GM18868 (cell line): ENCODE data around the gene CNNM2.
"Not testable (repeated sequence)": the region's sequence is repeated elsewhere in the genome, so short reads cannot be mapped to it uniquely, and the experiment has no call there.

Source experiments
- ATAC-seq: cut with Tn5 transposase; IDR thresholded peaks from one replicate; pipeline ENCODE4 v1.9.1; 2021; ENCODE audit warnings: mild to moderate bottlenecking, moderate library complexity; ENCODE audit not compliant: unreplicated experiment

CNNM2 gene

DNA sequence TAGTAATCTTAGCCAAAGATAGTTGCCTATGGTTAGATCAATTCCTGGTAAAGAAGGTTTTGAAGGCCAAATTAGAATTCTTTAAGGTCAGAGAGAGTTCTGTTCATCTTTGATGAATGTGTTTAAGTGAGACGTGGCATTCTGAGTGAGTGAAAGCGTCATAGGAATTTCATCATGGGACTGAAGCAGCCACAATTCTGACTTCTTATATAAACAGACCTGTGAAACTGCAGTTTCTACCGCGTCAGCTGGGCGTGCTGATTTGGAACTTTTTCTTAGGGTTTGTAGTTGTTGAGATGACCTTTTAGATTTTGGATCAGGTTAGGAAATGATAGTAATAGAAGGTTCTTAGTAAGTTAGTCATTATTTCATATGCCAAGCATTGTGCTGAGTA, 103.8 kb downstream of the CNNM2 start:
- no peak for ATAC-seq

DNA sequence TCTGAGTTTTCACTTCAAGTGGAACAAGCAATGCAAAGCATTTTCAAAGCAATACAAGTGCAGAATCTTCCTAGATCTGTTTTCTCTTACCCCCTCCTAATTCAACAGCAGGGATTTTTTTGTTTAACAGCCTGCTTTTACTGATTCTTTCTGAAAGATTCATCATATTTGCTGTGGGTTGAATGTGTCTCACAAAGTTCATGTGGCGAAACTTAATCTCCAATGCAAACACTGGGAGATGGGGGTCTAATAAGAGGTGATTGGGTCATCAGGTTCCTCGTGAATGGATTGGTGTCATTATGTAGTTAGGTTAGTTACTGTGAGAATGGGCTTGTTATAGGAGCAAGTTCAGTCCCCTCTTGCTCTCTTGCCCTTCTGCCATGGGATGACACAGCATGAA, 107.6 kb downstream of the CNNM2 start:
- ATAC-seq, result no peak

DNA sequence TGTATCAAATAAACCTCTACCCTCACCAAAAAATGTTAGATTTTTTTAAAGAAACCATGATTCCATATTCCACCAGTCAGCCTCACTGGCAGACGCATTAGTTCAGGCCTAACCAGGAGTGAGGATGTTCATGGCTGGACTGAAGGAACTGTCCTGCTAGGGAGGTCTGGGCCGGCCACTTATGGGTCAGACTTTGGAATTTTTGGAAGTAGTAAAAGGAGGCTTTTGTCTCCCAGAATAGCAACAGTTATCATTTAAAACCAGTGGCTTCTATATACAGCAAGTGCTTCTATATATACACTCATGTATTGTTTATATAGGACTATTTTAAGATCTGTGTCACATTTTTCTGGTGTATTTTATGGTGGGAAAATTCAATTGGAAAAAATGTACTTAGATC, 120.5 kb downstream of the CNNM2 start:
- no peak for ATAC-seq

DNA sequence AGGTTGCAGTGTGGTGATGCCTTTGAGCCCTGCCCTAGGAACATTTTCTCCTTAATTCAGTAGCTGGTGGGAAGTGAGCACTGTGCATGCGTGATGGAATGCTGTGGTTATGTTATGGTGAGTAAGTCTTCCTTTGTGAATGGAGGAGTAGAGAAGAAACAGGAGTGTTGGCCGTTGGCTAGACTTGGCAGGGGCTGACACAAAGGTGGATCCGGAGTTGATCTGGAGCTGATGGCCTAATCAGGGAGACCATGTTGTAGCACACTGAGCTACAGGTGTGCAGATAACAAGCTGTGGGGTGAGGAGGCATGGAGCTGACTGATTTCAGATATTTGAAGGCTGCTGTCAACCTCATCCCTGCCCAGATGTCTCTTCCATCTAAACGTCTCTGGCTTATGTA, 122.3 kb downstream of the CNNM2 start:
- ATAC-seq, result no peak

DNA sequence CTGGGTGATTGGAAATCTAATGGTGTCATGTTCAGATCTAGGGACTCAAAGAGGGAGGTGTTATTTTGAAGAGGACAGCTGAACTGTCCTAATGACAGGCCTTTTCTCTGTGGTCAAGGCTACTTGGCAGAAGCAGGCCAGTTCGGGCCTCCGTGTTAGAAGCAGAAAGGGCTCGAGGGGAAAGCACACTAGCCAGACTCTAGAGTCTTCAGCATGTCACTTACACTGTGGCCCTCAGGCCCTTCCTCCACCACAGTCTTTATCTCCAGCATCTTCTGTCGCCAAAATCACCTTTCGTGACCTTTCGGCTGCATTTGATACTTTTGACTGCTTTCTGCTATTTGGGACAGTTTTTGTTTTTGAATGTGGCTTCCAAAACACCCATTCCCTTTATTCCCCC, 123.3 kb downstream of the CNNM2 start:
- ATAC-seq, result no peak

DNA sequence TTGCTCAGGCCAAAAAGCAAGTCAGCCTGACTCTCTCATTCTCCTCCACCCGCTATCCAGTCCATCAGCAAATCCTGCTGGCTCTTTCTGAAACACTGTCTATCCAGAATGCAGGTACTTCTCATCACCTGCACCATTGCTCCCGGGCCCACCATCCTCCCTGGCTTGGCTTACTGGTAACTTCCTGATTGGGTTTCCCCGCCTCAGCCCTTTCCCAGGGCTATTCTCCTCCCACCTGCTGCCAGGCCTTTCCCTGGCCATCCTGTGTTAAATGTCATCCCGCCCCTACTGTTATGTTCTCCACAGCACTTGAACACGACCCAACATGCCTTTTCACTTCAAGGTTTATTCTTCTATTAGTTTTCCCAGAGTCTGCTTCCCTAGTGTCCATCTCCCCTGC, 124.0 kb downstream of the CNNM2 start:
- ATAC-seq, result no peak

DNA sequence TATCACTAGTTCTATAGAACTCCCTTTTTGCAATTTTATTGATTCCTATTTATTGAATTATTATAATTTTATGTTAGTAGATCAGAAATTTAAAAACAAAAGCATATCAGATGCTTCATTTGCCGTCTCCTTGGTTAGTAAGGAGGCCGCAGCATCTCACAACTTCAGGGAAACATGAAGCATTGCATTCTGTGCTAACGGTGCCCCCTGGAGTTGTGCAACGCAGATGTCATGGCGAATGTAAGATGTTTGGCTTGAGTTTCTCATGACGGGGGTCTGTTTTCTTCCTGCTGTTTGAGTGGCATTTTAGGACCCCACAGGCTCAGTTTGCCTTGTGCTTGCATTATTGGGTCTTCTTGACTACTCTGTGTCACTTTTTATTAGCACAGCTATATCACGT, 124.8 kb downstream of the CNNM2 start:
- ATAC-seq, result no peak

DNA sequence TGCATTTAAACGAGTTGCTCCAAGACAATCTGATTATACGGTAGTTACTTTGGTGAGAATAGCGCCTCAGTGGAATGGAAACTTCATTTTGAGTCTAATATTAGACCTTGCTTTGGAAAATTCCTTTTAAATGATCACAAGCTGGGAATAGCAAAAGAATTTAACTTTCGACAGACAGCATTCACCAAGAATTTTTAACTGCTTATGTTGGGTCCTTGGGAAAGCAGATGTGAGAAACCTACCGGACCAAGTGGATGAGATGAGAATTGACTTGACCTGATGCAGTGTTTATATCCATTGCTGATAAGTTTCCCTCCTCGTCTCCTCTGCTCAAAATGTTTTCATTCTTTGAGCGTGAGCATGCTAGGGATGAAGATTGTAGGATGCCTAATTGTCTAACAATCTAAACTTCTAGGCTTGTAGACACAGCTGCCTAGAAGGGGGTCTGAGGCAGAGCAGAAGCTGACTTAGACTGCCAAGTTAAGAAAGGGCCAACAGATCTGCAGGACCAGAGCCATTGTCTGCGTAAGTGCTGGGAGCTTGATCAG, 126.9 kb downstream of the CNNM2 start:
- ATAC-seq, result no peak

DNA sequence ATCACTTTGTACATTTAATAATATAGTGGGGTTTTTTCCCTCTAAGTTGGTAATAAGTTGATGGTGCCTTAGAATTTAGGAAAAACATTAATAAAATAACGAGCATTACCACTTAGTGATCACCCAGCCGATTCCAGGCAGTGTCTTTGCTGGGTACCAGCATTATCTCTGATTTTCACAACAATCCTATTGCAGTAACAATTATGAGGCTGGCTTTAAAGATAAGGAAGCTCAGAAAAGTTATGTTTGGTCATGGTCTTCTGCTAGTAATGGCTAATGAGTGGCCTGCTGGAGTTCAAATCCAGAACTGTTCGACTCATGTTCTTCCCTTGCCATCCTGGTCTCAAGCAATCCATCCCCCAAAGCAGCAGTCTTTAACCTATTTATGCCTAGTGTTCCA, 127.9 kb downstream of the CNNM2 start:
- ATAC-seq, result no peak

DNA sequence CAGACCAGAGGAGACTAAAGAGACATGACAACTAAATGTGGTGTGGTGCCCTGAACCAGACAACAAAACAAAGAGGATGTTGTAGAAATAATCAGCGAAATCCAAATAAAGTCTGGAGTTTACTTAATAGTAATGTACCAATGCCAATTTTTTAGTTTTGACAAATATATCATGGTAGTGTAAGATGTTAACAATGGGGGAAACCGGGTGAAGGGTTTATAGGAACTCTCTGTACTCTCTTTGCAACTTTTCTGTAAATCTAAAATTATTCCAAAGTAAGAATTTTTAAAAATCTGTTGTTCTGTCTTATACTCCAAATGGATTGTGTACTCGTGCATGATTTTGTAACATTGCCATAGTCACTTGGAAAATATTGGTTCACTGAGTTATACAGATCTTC, 129.3 kb downstream of the CNNM2 start:
- no peak for ATAC-seq

DNA sequence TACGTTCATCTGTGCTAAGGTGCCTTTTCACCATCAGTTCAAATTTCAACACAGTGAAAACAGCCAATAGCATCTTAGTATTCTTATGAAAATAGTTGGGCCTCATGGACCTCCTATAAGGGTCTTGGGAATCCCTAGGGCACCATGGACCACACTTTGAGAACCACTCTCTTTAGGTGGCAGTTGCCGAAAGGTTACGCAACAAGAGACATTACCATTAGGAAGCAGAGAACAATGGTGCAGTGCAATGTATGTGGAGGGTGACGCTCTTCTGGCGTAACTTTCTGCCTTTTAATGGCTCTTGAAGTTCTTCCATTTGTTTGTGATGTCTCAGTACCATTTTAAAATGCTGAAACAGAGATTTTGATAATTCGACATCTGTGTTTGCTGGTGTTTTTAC, 131.1 kb downstream of the CNNM2 start:
- no peak for ATAC-seq

DNA sequence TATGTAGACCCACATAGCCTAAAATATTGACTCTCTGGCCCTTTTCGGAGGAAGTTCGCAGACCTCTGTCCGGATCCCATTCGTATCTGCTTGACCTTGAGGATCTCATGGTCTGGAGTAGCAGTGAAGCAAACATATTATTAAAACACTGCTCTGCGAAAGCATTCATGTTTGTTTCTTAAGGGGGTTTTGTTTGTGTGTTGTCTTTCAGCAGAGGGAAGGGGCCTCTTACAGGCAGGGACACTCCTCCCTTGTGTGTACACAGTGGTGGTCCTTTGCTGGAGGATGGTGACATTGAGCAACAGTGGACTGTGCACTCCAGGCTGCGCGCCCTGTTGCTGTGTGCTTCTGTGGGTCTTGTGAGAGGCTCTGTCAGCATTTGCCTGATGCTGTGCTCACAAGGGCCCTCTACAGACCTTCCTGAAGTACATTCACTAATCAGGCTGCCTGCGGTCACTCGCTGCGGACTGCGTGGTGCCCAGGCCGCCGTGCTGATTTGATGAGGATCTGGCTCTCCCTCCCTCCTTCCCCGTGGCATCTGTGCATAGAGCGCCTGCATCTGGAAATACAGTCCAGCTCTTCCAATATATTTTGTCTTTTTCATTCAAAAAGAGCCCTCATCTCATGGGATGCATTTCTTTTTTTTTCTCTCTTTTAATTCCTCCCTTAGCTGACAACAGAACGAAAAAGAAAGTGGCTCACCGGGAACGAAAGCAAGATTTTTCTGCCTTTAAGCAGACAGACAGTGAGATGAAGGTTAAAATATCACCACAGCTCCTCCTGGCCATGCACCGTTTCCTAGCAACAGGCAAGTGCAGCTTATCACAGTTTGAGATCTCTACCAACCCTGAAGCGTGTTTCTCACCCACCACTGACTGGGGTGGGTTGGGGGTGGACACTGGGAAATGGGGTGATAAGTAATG, 135.8 kb downstream of the CNNM2 start:
- ATAC-seq, result peak; percentile 78

DNA sequence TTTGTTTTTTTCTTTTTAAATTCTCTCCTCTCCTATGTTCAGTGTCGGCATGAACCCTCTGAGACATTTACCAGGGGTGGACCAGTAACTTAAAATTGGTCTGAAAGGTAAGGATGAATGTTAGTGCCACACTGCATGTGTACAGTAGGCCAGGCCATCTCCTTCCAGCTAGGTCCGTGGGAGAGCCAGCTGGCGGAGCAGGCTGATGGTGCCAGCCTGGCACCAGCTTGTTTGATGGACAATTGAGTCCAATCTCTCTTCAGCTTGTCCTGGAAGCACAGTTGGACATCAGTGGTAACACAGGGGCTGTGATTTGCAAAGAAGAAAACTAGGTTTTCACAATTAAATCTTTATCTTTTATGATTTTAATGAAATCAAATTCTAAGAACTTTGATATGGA, 136.5 kb downstream of the CNNM2 start:
- ATAC-seq, result no peak

DNA sequence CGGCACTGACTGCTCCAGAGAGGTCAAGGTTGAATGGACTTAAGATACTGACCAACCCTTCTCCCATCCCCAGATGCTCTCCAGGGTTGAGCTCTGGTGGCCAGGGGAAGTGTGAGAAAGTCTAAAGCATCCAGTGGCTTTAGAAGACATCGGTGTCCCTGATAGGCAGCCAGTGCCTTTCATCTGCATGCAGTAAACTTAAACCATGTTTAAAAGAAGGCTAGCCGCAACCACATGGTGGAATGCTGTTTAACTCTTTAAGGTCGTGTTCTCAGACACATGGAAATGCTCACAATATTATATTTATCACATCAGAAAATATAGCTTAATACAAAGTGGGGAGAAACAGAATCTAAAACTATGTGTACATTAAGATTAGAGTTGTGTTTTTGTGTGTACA, 137.0 kb downstream of the CNNM2 start:
- ATAC-seq, result no peak

DNA sequence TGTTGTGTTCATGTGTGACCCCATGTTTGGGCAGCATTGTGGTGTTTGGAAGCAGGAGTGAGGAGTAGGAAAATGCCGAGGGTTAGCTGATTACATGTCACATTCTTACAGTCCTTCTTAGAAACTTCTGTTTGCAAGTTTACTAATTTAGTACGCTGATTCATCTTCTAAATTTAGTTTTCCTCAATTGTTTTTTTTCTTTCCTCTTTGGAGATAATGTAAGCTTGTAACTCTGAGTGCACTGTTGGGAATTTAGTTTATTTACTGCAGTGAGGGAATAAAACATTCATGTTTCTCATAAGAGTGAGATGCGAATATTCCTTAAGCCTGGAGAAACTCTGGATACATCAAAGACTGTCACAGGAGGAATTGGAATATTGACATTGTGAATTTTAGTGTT, 139.9 kb downstream of the CNNM2 start:
- no peak for ATAC-seq

DNA sequence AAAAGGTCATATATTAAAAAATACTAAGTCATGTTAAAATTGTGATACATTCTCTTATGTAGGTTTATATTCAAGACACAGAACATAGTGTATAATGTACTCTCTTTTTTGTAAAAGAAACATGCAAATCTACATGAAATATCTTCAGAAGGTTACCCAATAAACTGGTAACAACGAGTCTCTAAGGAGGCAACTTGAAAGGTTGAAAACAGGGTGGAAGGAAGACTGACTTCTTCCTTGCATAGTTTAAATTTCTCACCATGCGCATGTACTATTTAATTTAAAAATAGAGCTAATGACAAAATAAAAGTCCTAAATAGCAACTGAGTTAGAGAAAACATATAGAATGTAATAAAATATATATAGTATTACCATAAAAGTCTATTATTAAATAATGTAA, 142.5 kb downstream of the CNNM2 start:
- no peak for ATAC-seq

DNA sequence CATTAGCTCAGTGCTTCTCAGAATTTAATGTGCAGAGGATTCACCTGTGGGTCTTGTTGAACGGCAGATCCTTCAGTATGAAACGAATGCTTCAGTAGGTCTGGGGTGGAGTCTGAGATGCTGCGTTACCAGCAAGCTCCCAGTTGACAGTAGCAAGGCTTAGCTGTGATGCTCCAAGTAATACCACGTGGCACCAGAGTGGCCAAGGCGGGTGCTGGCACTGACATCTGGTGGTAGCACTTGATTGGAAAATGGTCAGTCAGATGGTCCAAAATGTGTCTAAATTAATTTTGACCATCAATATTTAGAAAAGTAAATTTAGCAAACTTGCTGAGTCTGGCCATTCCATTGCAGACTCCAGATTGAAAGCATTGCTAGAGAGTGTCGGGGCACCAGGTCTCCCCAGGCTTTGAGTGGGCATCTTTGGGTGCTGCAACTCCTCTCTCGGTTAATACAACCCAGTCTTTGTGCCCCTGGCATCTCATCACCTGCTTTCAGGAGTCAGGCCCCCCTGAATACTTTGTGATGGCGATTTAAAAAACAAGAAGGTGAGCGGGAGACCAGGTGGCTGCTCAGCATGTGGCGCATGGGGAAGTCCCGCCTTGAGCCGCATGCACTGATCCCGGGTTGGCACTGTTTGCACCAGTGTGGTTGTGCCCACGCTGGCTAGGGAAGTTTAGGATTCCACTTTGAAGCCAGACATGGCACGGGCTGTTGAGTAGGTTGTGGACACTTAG, 144.9 kb downstream of the CNNM2 start:
- ATAC-seq, result no peak

DNA sequence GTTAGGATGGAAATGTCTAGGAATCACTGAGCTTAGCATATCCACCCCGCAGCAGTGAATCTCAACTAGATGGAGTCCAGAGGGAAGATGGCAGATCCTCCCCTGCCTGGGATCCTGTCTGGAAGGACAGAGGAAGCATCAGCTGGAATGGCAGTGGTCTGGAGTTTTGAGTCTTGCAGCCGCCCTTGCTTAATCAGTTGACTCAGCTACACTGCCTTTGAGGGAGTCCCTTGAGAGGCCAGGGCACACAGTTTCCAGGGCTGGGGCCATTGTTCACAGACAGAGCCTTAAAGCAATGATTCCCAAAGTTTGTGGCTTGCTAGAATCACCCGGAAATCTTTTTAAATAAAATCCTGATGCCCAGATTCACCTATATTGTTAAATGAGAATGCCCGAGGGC, 146.9 kb downstream of the CNNM2 start:
- ATAC-seq, result no peak

DNA sequence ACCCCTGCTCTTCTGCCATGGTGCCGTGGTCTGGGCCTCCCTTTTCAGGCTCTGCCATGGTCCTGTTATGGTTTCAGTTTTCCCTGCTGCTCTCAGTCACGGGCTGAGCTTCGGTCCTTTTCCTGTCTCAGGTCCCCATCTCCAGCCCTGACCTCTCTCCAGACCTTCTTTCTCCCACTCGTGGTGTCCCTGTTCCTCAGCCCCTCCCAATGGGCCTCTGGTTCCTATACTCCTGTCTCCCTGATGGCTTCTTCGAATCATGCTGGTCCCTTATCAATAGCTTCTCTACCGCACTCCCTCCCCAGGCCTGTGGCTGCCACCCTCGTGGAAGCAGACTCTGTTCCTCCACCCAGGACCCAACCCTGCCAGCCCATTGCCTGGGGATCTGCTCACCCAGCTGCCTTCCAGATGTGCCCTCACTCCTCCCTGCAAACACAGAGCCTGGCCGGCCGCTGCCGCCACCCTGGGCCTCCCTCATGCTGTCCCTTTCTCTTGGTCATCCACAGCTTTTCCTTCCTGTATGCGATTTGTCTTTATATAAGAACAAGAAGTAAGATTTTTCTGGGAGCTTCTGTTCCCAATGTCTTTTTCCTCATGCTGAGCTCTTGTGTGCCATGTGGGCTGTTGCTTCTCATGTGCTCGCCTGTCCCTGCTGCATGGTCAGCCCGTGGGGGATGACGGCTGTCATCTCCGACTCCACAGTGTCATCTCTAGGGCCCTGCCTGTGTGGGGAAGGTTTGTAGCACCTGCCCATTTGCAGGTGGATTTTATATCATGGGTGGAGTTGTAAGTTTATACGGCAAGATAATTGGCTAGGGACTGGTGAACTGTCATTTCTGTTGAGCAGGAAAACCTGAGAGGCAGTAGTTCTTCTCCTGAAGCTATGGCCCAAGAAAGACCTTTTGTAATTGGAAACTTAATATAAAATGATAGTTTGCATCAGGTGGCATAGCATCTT, 148.3 kb downstream of the CNNM2 start:
- no peak for ATAC-seq

DNA sequence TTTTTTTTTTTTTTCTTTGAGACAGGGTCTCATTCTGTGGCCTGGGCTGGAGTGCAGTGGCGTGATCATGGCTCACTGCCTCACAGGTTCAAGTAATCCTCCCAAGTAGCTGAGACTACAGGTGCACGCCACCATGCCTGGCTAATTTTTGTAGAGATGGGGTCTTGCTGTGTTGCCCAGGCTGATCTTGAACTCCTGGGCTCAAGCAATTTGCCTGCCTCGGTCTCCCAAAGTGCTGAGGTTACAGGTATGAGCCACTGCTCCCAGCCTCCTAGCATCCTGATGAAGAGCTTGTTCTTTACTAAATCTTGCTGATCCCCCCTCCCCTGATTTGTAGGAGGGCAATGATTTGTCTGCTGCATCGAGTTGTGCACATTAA, 149.0 kb downstream of the CNNM2 start:
- not testable (repeated sequence) for ATAC-seq

DNA sequence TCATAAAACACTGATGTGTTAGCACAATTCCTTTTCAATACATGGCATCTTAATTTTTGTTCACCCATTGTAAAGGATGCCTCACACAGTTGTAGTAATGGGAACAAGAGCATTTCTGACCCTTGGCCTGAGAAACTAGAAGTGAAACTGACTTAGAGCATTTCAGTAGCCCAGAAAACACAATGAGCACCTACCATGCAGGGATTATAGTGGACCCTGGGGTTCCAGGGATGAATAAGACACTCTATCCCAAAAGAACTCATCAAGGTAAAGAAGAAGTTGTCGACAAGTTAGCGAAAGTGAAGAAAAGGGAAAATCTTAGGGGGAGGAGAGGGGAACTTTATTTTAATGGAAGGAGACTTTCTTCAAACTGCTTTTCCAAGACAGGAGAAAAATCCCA, 149.4 kb downstream of the CNNM2 start:
- no peak for ATAC-seq
